IMR-90 (cell line): ENCODE results near the gene DDX54. TPM values are rescaled to one million over a fixed set of nuclear protein-coding genes. Genes with fewer than 3 reads are reported as not detected.

Experiments
- ATAC-seq: fragments of 200-7000 bp; cut with Tn5 transposase; 2 replicates; pipeline ENCODE4 v1.9.1; 2020; ENCODE audit warnings: low read depth, mild to moderate bottlenecking, moderate library complexity
- BruUV-seq: library from RNA; stranded (reverse); fragments of 400-500 nt; replicated peaks from 2 replicates; lab custom pipeline; 2021; lab: Mats Ljungman, UMichigan
- CTCF ChIA-PET: fragments of 300-600 bp; formaldehyde crosslinking; extraction: SDS; loops from one replicate; lab custom pipeline; 2021; ENCODE audit warnings: antibody characterized with exemption; lab: Yijun Ruan, JAX
- POLR2A ChIA-PET: fragments of 300-600 bp; sonication (Branson Sonifier 250); formaldehyde crosslinking; loops from one replicate; lab custom pipeline; 2022; ENCODE audit warnings: antibody characterized with exemption; ENCODE audit not compliant: unreplicated experiment; lab: Charles Lee
- DNase-seq: peaks from one replicate; pipeline ENCODE4 v3.0.0; 2013
- H2AFZ ChIP-seq: replicated peaks from 2 replicates; pipeline ENCODE3; 2013; ENCODE audit warnings: low read length, mild to moderate bottlenecking; ENCODE audit not compliant: poor library complexity
- H2AK5ac ChIP-seq: 2 replicates; pipeline ENCODE4 v1.6.1; 2013; ENCODE audit warnings: low read depth, low read length, inconsistent platforms
- H2AK9ac ChIP-seq: replicated peaks from 2 replicates; pipeline ENCODE3; 2013; ENCODE audit warnings: mild to moderate bottlenecking, low read depth, low read length, moderate library complexity; ENCODE audit not compliant: poor library complexity
- H2BK120ac ChIP-seq: 2 replicates; pipeline ENCODE4 v1.6.1; 2013; ENCODE audit warnings: low read depth, low read length, inconsistent platforms
- H2BK15ac ChIP-seq: 3 replicates; pipeline ENCODE4 v1.6.1; 2013; ENCODE audit warnings: low read depth, low read length, inconsistent platforms
- H2BK20ac ChIP-seq: 2 replicates; pipeline ENCODE4 v1.6.1; 2013; ENCODE audit warnings: low read depth, mild to moderate bottlenecking, inconsistent platforms, low read length, moderate library complexity
- H2BK5ac ChIP-seq: 2 replicates; pipeline ENCODE4 v1.6.1; 2013; ENCODE audit warnings: mild to moderate bottlenecking, low read depth, low read length, inconsistent platforms; ENCODE audit not compliant: poor library complexity, severe bottlenecking
- H3K14ac ChIP-seq: replicated peaks from 2 replicates; pipeline ENCODE4 v1.6.1; 2013; ENCODE audit warnings: low read depth, low read length, inconsistent platforms
- H3K18ac ChIP-seq: 2 replicates; pipeline ENCODE4 v1.6.1; 2013; ENCODE audit warnings: low read depth, low read length, control low read depth
- H3K23ac ChIP-seq: 2 replicates; pipeline ENCODE4 v1.6.1; 2013; ENCODE audit warnings: low read depth, low read length, inconsistent platforms
- H3K27ac ChIP-seq: 2 replicates; pipeline ENCODE4 v1.5.1; 2013; ENCODE audit warnings: mild to moderate bottlenecking, control low read depth, low read length; ENCODE audit not compliant: insufficient read depth
- H3K27me3 ChIP-seq: 2 replicates; pipeline ENCODE4 v1.6.1; 2013; ENCODE audit warnings: low read length; ENCODE audit not compliant: control insufficient read depth, insufficient read depth
- H3K36me3 ChIP-seq: 2 replicates; pipeline ENCODE4 v1.6.1; 2013; ENCODE audit warnings: low read length, mixed read lengths; ENCODE audit not compliant: control insufficient read depth, insufficient read depth
- H3K4ac ChIP-seq: 2 replicates; pipeline ENCODE4 v1.6.1; 2013; ENCODE audit warnings: low read depth, low read length, inconsistent platforms
- H3K4me1 ChIP-seq: 2 replicates; pipeline ENCODE4 v1.6.1; 2013; ENCODE audit warnings: low read length, mixed read lengths; ENCODE audit not compliant: control insufficient read depth, insufficient read depth
- H3K4me2 ChIP-seq: 2 replicates; pipeline ENCODE4 v1.6.1; 2013; ENCODE audit warnings: low read depth, mild to moderate bottlenecking, control low read depth, low read length, moderate library complexity
- H3K4me3 ChIP-seq: 2 replicates; pipeline ENCODE4 v1.5.1; 2013; ENCODE audit warnings: low read depth, mild to moderate bottlenecking, control low read depth, low read length, moderate library complexity; ENCODE audit not compliant: insufficient read depth
- H3K56ac ChIP-seq: 2 replicates; pipeline ENCODE4 v1.6.1; 2013; ENCODE audit warnings: low read length, inconsistent platforms; ENCODE audit not compliant: insufficient read depth; ENCODE audit errors: extremely low read depth
- H3K79me1 ChIP-seq, 2 experiments: 2 replicates each; pipeline ENCODE4 v1.6.1; 2013; ENCODE audit warnings: low read length in 2 of 2, inconsistent platforms in 1 of 2, low read depth in 1 of 2
- H3K9ac ChIP-seq: 2 replicates; pipeline ENCODE4 v1.6.1; 2013; ENCODE audit warnings: low read depth, low read length, control low read depth
- H3K9me1 ChIP-seq: 2 replicates; pipeline ENCODE4 v1.6.1; 2013; ENCODE audit warnings: low read length, inconsistent platforms; ENCODE audit not compliant: insufficient read depth
- H3K9me3 ChIP-seq: 2 replicates; pipeline ENCODE4 v1.6.1; 2013; ENCODE audit warnings: low read length; ENCODE audit not compliant: control insufficient read depth, insufficient read depth
- H4K20me1 ChIP-seq: 2 replicates; pipeline ENCODE4 v1.6.1; 2013; ENCODE audit warnings: low read length, inconsistent platforms; ENCODE audit not compliant: insufficient read depth
- H4K5ac ChIP-seq: 2 replicates; pipeline ENCODE4 v1.6.1; 2013; ENCODE audit warnings: mild to moderate bottlenecking, low read depth, low read length, control low read depth
- H4K8ac ChIP-seq, 2 experiments: 2 replicates each; pipeline ENCODE4 v1.6.1; 2013; ENCODE audit warnings: low read depth in 2 of 2, low read length in 2 of 2, control low read depth in 1 of 2, inconsistent platforms in 1 of 2
- H4K91ac ChIP-seq: 2 replicates; pipeline ENCODE4 v1.6.1; 2013; ENCODE audit warnings: low read depth, low read length, inconsistent platforms; ENCODE audit not compliant: insufficient read depth
- CHD1 ChIP-seq: IDR thresholded peaks from 2 replicates; pipeline ENCODE4 v1.6.1; 2012; ENCODE audit warnings: low read depth, low read length, improper control_type of control experiment
- POLR2A ChIP-seq: IDR thresholded peaks from 2 replicates; pipeline ENCODE4 v1.6.1; 2012; ENCODE audit warnings: mild to moderate bottlenecking, low read depth, low read length
- RAD21 ChIP-seq: IDR thresholded peaks from 2 replicates; pipeline ENCODE4 v1.6.1; 2012; ENCODE audit warnings: low read length, improper control_type of control experiment
- WGBS, 2 experiments: methylation state at CpG; one replicate each; pipeline versions ENCODE4 v1.1.5 to v1.1.7; 2013; ENCODE audit warnings: missing lambda C conversion rate in 2 of 2; ENCODE audit not compliant: insufficient read length in 1 of 2; ENCODE audit errors: extremely low coverage in 2 of 2; 5-methylcytosine and 5-hydroxymethylcytosine counted together
- dilution Hi-C: fragments of 300-500 bp; cut with HindIII; formaldehyde crosslinking; loops from one replicate; pipeline ENCODE4 v1.14.3; 2018; ENCODE audit warnings: low sequenced_read_pairs; ENCODE audit not compliant: unreplicated experiment
- in situ Hi-C: fragments of 300-500 bp; cut with MboI; formaldehyde crosslinking; loops from 3 replicates; pipeline ENCODE4 v1.14.3; 2019; ENCODE audit warnings: low sequenced_read_pairs, inconsistent platforms, mixed read lengths
- intact Hi-C: fragments of 100-400 bp; cut with micrococcal nuclease; formaldehyde crosslinking; loops from 2 replicates; pipeline ENCODE4 v1.10.0; 2022
- polyA plus RNA-seq, 3 experiments: library from polyadenylated mRNA; depleted of rRNA; stranded (reverse); fragments of >200 nt; gene quantifications; 2 replicates each; pipeline ENCODE4 v1.2.3, GENCODE V29; 2012; ENCODE audit warnings: low replicate concordance in 1 of 3
- total RNA-seq: library from RNA; depleted of rRNA; stranded (reverse); fragments of >200 nt; gene quantifications from 2 replicates; pipeline ENCODE4 v1.2.3, GENCODE V29; 2012

DDX54 gene
- total and polyA plus RNA-seq, 2 of the 4 experiments (the other 2 are of a cell fraction), result 23.8 to 47.5 TPM

DNA sequence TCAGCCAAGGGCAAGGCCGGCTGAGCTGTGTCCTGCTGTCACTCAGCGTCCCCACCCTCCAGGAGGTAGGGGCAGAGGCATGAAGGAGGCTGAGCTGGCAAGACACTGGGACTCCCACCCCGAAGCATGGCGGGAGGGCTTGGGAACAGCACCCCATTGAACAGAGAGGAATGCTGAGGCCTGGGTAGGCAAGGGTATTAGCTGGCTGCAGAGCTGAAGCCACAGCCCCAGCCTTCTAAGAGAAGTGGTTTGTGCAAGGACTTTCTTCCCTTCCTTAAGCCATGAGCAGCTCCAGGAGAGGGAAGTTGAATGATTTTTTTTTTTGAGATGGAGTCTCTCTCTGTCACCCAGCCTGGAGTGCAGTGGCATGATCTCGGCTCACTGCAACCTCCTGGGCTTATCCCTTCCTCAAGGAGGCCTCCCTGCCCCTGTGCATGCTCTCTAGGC, 42.4 kb downstream of the DDX54 start:
- Histone ChIP-seq H4K91ac (no peak overlapping the region), H3K23ac (no peak overlapping the region), H3K9ac (no peak overlapping the region), H3K27ac (no peak overlapping the region), H3K9me1 (no peaks in the 10 kb centered on the region), H3K79me1 (no peaks in the 10 kb centered on the region), H2BK20ac (no peak overlapping the region), H3K4ac (no peak overlapping the region), H2BK5ac (no peak overlapping the region), H2AK5ac (no peak overlapping the region), H3K36me3 (no peaks in the 10 kb centered on the region), H3K14ac (no peak overlapping the region), H3K9me3 (no peaks in the 10 kb centered on the region), H3K56ac (no peak overlapping the region), H2AFZ (no peak overlapping the region), H4K20me1 (no peaks in the 10 kb centered on the region), H3K4me3 (no peak overlapping the region), H2BK15ac (no peak overlapping the region), H3K27me3 (peaks cover 8% of the 10 kb centered on the region), H3K4me2 (no peak overlapping the region), H4K5ac (no peak overlapping the region), H3K18ac (no peak overlapping the region), H4K8ac (no peak overlapping the region), H2AK9ac (peak overlapping the region; percentile 65), H2BK120ac (no peak overlapping the region), H3K4me1 (no peaks in the 10 kb centered on the region)
- TF ChIP-seq RAD21 (no peak), POLR2A (no peak), CHD1 (no peak)
- no CpG with 5 or more reads among the region's 5 CpGs for WGBS, 2 experiments
- POLR2A ChIA-PET, result no interaction called here
- CTCF ChIA-PET, result no interaction called here
- in situ Hi-C loops, result no loop called here
- intact Hi-C loops, result no loop called here
- ATAC-seq (no peak), DNase-seq (no peak)
- dilution Hi-C loops, result no loop called here
- BruUV-seq, result no TSS peak
